NCI-H345 (cell line): ENCODE results near the gene HELB.

Experiments
- DNase-seq: peaks from one replicate; lab custom pipeline; 2025; lab: John Stamatoyannopoulos, UW

HELB gene

GRCh38 chr12:66365718-66366490, 63.6 kb downstream of the HELB start:
- DNase-seq: no peak

- no peak for DNase-seq
Measured at GRCh38 chr12:66367015-66367667, 64.8 kb downstream of the HELB start.

- DNase-seq: no peak
Measured at GRCh38 chr12:66371982-66372381, 69.7 kb downstream of the HELB start.

- no peak for DNase-seq
Measured at GRCh38 chr12:66375560-66375959, 73.3 kb downstream of the HELB start.

- no peak for DNase-seq
Measured at GRCh38 chr12:66379616-66380015, 77.3 kb downstream of the HELB start.

GRCh38 chr12:66380769-66381535, 78.7 kb downstream of the HELB start:
- no peak for DNase-seq

- no peak for DNase-seq
Measured at GRCh38 chr12:66387117-66387516, 84.8 kb downstream of the HELB start.
